NCI-H1930 (cell line): ENCODE data around the gene PTPRN2.

Experiments used
- DNase-seq, 2 experiments: peaks; one replicate each; lab custom pipeline; 2025; lab: John Stamatoyannopoulos, UW

Gene PTPRN2

DNA sequence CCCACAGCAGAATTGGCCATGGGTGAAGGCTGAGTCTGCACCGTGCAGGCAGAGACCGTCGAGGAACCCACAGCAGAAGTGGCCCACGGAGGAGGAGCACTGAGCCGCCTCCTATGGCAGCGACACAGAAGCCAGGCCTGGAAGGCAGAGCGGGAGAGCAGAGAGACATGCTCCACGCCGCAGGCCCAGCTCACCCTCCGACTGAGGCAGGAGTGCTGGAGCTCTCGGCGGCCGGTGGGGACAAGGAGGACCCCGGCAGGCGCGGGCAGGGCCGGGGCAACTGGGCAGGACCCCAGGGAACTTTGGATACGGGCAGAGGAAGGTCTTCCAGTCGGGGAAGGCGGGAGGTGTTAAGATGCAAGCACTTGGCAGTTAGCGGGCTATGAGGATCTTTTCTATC, 830.4 kb downstream of the PTPRN2 start:
- no peak for DNase-seq

GRCh38 chr7:157755741-157756140, 831.9 kb downstream of the PTPRN2 start:
- DNase-seq = no peak

DNA sequence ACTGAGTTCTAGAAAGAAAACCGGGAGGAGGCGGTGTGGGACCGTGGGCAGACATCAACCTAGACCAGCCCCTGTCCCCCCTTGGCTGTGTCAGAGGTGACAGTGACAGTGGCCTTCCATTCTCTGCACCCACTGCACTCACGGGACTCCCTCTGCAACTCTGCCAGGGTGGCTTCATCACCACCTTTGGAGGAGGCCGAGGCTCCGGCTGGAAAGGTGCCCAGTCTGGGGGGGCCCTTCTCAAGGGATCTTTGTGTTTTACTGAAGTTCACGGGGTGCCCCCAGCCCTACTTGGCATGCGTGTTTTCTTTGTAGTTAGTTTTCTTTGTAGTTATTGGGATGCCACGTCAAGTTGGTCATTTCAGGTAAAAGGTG, 833.2 kb downstream of the PTPRN2 start:
- no peak for DNase-seq

GRCh38 chr7:157753713-157754415, 833.8 kb downstream of the PTPRN2 start:
- DNase-seq = no peak

- DNase-seq = no peak
Measured at GRCh38 chr7:157752832-157753291, 834.8 kb downstream of the PTPRN2 start.

GRCh38 chr7:157751951-157752673, 835.5 kb downstream of the PTPRN2 start:
- DNase-seq = no peak

- no peak for DNase-seq
Measured at GRCh38 chr7:157751406-157751805, 836.2 kb downstream of the PTPRN2 start.

DNA sequence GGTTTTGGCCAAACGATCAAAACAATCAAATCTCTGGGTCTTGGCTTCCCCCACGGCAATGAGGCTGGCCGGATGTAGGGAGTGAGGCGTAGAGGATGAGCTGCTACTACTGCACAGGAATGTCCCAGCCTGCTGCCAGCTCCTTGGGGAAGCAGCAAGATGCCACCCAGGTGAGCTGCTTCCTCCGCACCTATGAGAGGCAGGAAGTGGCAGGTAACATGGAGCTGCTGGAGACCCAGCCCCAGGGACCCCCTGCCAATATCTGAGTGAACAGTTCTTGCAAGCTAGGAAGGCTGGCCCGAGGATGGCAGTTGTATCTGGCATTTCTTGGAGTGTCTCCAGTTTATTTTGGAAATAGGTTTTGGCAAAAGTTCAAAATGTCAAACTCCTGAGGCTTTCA, 837.3 kb downstream of the PTPRN2 start:
- DNase-seq = no peak

- no peak for DNase-seq
Measured at GRCh38 chr7:157745721-157746709, 841.6 kb downstream of the PTPRN2 start.

DNA sequence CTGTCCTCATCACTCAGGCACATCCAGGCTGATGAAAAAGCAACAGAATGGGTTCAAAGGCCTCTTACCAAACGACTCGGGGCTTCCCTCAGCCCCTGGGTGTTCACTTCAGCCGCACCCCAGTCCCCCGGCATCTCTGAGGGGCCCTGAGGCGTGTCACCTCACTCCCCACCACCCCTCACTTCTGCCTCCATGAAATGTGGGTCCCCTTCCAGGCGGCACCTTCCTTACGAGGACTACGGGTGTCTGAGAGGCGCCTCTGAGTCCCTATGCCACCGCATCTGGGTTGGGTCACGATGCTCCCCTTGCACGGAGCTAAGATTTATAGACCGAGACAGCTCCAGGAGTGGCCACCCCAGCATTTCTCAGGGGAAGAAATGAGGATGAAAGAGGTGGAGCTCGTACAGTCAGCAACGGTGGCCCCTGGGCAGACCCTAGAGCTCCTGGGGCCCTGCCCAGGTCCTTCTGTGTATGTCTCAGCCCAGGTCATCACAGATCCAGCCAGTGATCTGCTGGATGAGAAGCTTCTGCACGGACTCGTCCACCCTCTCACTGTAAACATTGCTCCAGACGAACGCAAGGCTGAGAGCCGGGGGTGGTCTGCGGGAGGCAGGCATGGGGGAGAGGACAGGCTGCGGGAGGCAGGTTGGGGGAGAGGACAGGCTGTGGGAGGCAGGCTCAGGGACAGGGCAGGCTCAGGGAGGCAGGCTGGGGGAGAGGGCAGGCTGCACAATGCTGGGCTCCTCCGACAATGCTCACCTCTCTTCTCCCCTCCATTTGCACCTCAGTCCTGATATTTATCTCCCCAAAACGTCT, 842.6 kb downstream of the PTPRN2 start:
- no peak for DNase-seq

DNA sequence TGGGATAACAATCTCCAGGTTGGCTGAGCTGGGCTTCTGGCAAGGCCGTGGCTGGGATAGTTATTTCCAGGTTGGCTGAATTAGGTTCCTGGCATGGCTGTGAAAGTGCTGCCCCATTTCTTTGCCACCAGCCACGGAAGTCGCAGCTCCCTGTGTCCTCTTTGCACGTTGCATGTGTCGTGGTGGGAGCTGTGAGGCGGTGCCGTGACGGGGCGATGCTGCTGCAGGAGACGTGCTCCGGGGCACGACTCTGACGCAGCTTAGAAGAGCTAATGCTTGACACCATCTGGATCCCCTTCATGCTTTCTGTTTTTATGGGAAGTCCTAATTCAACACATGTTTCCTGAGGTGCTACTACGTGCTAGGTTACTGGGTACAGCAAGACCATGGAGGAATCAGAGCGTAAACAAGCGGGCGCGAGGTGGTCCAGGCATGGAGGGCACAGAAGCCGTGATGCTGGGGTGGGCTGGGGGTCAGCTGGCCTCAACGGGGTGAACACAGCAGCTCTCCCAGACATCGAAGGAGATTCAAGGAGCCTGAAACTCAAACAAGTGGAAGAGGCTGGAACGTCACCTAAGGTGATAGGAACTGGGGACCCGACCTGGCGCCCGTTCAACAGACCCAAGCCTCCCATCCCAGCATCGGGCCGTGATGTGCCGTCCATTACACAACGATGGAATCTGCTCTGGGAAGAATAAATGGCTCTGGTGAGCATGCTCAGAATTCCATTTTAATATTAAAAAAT, 843.7 kb downstream of the PTPRN2 start:
- DNase-seq = no peak

- DNase-seq = no peak
Measured at GRCh38 chr7:157740251-157740798, 847.3 kb downstream of the PTPRN2 start.

DNA sequence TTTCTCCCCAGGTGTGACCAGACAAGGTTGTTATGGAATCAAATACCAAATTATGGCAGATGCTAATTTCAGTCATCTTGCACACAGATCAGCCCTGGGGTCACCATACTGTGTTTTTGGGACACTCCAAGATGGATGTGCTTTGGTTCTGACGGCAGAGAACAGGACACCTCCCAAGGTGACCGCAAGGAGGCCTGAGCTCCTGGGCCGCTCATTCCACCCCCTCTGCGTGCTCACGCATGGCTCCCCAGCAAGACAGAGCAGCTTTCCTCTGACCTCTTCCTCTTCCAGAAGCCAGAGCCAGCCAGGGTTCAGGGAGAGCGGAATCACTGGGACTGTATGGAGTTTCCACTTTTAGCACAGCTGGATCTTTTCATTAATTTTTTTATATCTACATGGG, 848.0 kb downstream of the PTPRN2 start:
- DNase-seq = no peak

- no peak for DNase-seq
Measured at GRCh38 chr7:157739031-157739430, 848.6 kb downstream of the PTPRN2 start.

- DNase-seq = no peak
Measured at GRCh38 chr7:157738066-157738460, 849.6 kb downstream of the PTPRN2 start.

- DNase-seq = no peak
Measured at GRCh38 chr7:157737151-157738065, 850.2 kb downstream of the PTPRN2 start.

- DNase-seq = no peak
Measured at GRCh38 chr7:157736341-157736740, 851.3 kb downstream of the PTPRN2 start.

GRCh38 chr7:157735826-157736225, 851.8 kb downstream of the PTPRN2 start:
- no peak for DNase-seq
